HG02852 (cell line): ENCODE results near the gene CBLL1.

Experiments
- ATAC-seq: cut with Tn5 transposase; IDR thresholded peaks from one replicate; pipeline ENCODE4 v1.9.1; 2021; ENCODE audit warnings: mild to moderate bottlenecking, moderate library complexity; ENCODE audit not compliant: unreplicated experiment

Gene CBLL1

DNA sequence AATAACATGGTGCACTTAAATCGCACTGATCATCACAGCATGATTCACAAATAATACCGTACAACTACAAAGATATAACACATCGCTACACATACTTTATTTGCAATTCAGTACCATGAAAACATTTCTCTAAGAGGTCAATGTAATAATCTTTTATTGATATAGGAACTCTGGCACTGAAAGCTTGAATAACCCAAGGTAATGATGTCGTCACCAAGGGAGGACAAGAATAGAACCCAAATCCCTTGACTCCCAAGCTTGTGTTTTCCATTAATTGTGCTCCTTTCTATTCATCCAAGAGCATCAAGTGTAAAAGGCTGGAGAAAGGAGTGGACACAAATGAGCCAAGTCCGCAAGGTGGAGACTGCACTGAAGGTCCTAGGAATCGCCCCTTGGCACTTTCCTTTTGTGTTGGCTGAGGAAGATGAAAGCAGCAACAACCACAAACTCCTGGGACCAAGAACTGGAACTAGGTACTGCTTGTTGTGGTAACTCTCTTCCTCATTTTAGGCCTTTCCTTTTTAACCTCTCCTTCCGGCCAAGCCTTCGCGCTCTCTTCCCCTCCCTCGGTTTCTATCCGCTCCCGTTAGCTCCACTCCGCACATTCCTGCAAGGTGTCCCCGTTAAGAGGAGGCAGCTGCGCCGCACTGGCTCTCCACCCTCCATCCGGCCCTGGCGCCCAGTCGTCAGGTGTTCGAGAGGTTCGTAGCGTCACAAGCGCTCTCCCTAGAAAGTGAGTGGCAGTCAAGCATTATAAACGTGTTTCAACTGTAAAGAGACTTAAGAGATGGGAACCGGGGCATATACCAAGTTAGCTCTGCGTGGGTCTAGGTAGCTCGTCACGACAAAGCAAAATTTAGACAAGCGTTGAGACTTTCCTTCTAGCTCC, 1.0 kb upstream of the CBLL1 start:
- peak; percentile 37 for ATAC-seq

DNA sequence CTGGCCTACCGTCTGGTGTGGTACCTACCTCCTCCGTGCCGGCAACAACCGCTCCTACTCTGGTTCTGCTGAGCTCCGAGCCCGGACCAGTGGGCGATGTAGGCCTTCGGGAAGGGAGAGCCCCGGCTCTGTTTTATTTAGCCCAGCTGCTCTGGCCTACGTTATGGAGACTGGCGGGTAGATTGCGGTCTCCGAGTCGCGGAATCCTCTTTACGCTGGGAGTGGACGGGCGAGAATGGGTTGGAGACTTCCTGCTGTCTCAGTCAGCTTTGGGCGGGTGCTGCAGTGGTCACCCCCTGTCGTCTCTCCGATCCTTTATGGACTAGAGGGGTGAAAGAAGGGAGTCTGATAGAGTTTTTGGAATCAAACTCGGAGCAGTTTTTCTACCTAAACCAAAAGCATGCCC, 406 bp downstream of the CBLL1 start:
- peak; percentile 33 for ATAC-seq

DNA sequence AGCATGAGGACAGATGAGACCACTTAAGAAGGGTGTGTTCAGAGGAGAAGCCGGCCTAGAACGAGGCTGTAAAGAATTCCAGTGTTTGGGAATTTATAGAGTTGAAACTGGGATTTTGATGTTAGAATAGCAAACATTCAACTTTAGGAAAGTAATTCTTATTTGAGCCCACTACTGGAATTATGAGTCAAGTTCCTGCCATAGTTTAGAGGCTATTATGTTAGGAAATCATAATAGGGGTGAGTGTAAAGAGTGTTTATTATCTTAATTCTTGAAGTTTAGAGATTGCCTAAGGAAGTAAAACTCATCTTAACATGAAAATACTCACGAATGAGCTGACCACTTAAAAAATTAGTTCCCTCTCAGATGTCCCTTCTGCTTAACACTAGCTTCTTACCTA, 2.1 kb downstream of the CBLL1 start:
- ATAC-seq, result no peak

DNA sequence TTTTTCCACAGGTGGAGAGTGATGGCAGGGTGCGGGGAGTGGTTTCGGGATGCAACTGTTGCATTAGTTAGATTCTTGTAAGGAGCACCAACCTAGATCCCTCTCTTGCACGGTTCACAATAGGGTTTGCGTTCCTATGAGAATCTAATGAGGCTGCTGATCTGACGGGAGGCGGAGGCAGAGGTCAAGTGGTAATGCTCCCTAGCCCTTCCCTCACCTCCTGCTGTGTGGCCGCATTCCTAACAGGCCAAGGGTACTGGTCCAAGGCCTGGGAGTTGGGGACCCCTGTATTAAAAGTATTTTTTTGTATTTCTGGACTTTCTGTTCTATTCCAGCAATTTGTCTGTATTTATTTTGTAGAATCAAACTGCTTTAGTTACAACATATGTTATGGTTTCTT, 7.2 kb downstream of the CBLL1 start:
- ATAC-seq, result no peak

DNA sequence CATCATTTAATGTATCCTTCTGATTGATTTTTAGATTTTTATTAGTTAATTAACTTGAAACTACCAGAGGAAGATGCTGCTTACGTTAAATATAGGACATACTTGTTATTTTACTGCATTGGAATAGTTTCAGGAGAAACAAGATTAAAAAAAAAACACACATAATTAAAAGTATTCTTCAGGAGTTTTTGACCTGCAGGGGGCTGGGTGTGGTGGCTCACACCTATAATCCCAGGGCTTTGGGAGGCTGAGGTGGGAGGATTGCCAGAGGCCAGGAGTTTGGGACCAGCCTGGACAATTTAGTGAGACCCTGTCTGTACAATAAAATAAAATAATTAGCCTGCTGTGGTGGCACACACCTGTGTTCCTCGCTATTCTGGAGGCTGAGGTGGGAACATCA, 10.7 kb downstream of the CBLL1 start:
- ATAC-seq, result no peak

DNA sequence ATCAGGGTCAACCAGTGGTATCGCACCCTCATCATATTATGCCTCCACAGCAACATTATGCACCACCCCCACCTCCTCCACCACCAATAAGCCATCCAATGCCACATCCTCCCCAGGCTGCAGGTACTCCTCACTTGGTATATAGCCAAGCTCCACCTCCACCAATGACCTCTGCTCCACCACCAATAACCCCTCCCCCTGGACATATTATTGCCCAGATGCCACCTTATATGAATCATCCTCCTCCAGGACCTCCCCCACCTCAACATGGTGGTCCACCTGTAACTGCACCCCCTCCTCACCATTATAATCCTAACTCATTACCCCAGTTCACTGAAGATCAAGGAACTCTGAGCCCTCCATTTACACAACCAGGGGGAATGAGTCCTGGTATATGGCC, 14.7 kb downstream of the CBLL1 start:
- ATAC-seq, result no peak

DNA sequence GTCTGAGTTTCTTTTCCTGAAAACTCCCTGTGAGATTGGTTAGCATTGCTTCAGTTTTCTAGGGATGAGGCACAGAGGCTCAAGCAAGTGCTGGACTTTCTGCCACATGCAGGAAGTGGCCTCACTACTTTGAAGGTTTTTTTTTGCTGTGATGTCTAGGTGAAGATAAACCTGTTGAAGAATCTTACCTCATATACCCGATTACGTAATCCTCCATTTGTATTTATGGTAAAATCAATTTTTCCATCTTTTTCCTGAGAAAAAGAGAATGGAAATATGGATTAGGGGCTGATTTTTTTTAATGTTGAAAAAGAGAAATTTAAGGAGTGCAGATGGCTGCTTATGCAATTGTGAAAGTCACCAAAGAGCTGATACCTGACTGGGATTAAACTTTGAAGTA, 23.4 kb downstream of the CBLL1 start:
- no peak for ATAC-seq

DNA sequence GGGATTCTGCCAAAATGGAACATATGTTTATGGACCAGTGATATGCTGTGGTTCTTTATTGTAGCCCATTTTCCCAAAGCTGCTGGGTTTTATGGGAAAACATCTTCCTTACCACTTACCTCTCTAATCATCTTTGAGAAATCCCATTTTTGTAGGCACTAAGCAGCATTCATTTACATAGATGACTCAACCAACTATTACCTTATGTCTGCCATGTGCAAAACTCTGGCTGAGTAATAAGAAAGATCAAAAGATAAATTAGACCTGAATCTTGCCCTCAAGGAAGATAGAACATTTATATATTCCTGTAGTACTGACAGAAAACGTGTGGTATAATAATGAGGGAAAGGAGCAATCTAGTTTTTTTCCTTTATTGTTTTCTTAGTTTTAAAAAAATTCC, 24.3 kb downstream of the CBLL1 start:
- no peak for ATAC-seq

DNA sequence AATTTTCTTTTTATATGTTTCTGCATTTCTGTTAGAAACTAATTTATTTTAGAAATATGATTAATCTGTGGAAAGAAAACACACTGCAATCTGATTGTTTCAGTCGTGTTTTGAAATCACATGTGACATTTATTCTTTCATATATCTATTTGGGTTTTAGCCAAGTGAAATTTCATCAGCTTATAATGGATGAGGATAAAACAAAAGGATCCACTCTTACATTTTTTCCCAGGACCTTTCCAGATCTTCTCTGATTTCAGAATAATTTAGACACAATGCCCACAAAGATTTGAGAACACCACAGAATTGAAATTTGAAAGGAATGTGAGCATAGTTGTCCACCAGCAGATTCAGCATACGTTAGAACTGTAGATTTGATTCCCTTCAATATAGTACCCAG, 29.1 kb downstream of the CBLL1 start:
- ATAC-seq, result no peak

DNA sequence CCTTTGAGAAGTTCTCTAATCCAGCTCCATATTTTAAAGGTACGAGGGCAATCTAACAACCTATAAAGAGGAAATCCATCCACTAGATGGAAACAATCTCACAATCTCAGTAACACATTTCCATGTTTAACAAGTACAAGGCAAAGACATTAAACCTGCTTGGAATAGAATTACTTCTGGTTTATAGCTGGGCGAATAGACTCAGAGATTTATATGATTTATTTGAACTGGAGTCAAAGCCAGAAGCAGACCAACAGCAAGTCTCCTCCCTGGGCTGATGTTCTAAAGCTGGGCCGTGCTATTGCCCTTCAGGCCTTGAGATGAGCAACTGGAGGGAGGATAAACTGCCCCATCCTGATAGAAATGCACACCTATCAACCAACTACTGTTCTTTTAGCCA, 33.8 kb downstream of the CBLL1 start:
- ATAC-seq, result no peak

DNA sequence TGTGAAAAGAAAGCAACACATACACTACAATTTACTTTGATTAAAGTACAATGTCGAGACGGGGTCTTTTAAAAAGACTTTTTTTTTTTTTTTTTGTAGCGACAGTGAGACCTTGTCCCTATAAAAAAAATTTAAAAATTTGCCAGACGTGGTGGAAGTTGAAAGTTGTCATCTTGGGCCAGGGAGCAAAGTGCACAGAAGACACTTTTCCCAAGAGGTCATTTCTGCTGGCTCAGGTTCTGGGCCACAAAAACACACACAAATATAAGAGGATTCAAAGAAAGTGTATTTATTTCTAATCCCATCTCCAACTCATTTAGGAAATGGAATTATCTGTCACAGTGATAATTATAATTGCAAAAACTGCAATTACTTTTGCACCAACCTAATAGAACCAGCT, 34.3 kb downstream of the CBLL1 start:
- ATAC-seq, result no peak

DNA sequence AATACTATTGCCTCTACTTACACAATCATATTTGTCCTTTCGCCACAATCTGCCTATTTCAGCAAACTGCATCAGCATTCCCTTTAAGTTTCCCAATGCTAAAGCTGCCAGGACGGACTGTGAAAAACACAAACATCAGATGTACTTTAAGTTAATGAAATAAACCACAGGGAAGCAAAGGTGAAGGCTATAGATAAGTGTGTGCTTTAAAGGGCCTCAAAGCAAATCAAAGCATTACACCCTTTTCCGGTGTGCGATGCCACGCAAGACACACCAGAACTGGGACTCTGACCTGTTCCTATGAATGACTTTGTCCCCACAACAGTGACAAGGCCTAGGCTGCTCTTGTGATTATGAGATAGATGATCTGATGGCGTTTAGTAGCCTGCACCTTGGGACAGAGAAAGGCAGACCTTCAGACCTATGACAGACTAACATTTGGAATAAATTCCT, 35.7 kb downstream of the CBLL1 start:
- ATAC-seq, result no peak

DNA sequence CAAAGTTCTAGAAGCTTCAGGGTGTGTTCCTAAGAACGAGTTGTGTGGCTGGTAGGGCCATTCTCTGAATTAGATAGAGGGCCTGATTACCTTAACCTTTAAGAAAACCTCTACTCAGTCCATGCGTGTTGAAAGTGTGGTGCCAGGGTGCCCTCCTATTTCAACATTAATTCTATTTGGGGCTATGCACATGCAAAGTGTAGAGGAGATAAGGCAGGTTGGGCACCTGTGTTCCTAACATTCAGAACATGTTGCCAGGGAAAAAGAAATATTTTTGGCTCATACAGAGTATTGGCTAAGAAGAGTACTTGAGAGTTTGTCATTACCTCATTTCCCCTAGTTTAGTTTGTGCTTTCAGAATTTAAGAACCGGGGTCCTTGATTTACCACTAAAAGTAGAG, 38.4 kb downstream of the CBLL1 start:
- no peak for ATAC-seq

DNA sequence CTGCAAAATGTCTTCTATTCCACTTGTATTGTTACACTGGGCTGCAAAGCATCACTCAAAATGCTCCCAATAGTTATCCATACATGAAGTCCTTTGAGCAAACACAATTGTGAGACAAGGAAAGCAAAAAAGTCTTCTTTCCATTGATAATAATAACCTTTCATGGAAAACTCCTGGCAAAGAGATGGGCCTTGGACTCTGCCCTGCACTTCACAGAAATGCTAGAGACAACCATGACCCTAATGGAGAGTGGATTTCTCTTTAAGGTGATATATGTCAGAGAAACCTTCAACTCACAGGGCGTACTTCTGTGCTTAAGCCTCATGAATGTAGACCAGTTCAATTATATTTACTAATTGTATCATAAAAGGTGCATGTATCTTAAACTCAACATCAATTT, 39.7 kb downstream of the CBLL1 start:
- no peak for ATAC-seq

DNA sequence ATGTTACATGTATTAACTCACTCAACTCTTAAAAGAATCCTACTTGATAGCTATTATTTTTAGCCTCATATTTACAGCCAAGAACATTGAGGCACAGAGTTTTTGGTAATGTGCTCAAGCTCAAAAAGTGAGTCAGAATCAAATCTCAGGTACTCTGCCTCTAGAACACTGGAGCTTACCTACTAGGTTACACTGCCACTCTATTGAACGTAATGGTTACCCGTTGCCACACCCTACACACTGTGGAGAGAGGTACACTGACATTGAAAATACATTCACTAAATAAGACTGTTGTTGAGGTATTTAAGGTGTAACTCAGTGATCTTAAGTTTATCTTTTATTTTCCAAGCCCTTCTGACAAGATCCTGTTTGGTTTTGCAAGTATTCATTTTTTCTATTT, 41.2 kb downstream of the CBLL1 start:
- no peak for ATAC-seq

DNA sequence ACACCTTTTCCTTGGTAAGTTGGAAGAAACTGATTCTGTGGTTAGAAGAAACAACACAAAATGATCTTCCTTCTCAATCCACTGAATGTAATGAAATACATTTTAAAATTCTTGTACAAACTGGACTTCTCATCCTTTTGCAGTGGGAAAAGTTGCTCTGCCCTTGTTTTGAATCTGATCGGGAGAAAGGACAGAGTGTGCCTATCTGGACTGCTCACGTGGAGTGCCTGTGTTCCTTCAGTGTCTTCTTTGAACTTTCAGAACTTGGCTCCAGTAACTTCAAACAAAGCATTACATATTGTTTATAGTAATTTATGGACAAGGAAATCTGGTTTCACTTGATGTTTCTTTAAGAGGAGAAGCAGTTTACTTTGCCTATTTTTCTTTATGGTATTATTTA, 42.0 kb downstream of the CBLL1 start:
- no peak for ATAC-seq

DNA sequence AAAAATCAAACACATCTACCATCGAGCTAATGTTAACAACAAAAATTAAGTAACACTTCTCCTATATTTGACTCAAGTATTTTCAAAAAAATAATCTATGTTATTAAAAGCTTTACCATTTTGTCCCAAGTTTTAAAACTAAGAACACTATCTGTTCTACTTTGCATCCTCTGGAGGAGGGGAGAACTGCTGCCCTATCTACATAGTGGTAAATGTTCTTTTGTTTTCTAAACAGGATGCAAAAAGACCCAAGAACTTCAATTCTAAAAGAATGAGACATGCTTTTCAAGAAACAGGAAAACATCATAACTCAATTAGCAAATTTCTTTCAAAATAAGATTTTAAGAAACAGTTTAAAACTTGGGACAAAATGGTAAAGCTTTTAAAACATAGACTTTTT, 44.3 kb downstream of the CBLL1 start:
- ATAC-seq, result no peak

DNA sequence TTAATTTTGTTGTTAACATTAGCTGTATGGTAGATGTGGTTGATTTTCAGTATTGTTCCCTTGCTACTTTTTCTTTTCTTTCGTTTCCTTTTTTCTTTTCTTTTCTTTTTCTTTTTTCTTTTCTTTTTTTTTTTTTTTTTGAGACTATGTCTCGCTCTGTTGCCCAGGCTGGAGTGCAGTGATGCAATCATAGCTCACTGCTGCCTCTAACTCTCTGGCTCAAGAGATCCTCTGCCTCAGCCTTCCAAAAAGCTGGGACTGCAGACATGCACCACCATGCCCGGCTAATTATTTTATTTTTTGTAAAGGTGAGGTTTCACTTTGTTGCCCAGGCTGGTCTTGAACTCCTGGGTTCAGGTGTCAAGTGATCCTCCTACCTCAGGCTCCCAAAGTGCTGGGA, 44.7 kb downstream of the CBLL1 start:
- no peak for ATAC-seq

DNA sequence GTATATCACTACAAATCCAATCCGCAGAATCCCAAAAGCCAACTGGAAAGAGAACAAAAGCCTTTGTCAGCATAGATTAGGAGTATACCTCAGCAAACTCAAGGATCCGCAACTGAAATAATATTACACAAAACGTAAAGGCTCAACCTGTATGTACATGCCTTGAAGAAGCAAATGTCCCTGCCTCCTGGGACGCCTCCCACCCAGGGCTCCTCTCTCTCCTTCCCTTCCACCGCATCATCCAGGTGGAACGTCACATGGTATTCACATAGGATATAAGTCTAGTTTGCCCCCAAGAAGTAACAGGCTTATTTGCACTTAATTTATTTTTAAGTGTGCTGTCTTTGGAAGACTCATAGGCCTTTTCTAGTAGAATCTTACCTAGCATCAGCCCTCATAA, 45.7 kb downstream of the CBLL1 start:
- no peak for ATAC-seq

DNA sequence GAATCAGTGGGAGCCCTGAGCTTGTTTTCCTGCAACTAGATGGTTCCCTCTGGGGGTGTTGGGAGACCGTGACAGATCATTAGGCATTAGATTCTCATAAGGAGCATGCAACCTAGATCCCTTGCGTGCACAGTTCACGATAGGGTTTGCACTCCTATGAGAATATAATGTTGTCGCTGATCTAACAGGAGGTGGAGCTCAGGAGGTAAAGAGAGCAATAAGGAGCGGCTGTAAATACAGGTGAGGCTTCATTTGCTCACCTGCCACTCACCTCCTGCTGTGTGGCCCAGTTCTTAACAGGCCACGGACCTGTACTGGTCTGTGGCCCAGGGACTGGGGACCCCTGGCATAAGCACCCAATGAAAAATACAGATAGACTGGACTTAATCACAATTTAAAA, 48.4 kb downstream of the CBLL1 start:
- ATAC-seq, result no peak

DNA sequence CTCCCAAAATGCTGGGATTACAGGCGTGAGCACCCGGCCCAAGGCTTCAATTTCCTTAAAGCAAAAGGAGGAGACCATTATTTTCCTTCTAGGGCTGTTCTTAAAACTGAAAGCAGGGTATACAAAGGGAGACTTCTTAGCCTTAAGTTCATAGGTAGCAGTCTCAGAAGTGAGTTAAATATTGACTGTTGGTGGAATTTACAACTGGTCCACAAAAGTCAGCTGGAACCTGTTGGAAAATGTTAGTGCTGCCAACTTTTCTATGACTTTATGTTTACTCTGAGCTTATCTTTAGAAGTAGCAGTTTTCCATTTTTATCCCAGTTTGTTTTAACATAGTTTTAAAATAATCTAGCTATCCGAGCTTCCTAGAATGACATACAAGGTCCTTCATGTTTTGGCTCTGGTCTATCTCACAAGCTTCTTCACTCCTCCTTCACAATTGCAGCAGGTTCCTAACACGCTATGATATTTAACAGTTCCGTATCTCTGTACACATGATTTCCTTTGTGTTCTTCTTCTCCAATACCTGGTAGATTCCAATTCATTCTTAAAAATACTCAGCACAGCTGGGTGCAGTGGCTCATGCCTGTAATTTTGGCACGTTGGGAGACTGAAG, 55.8 kb downstream of the CBLL1 start:
- ATAC-seq, result no peak

DNA sequence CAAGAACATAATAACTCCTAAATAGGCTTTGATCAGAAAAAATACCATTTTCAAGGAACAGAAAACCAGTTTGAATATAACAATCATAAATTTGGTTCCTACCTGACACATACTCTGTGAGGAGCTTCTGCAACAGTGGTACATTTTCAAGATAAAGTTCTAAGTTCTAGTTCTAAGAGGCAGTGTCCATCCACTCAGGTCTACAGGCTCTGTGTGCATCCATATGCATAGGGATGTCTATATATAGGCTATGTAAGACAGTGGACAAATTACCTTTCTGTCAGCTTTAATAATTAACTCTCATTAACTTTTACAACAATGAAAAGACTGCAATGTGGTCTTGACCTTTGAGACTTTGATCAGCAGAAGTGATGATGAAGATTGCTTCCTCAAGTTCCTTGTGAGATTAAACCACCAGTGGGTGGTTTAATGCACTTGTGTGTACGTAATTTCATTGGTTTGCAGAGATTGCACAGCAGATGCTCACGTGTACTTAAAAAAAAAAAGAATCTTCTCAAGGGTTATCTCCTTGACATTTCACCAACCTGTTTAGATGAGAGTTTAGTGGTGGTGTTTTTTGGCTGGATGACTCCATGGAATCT, 59.2 kb downstream of the CBLL1 start, which contains the start of gene SLC26A3:
Gene SLC26A3, minus strand, starts transcription at position 215 of the 602 bp plus-strand sequence. CDS start 8,714 bp downstream, outside the sequence.
- ATAC-seq, result no peak
